Fibroblast of skin of scalp (primary cell): Measurements from ENCODE around the gene PARD6B.
"Not testable (repeated sequence)": the region's sequence is repeated elsewhere in the genome, so short reads cannot be mapped to it uniquely, and the experiment has no call there.

Experiments used
- DNase-seq: peaks from one replicate; pipeline ENCODE4 v3.0.0-alpha.2; 2013

Gene PARD6B

DNA sequence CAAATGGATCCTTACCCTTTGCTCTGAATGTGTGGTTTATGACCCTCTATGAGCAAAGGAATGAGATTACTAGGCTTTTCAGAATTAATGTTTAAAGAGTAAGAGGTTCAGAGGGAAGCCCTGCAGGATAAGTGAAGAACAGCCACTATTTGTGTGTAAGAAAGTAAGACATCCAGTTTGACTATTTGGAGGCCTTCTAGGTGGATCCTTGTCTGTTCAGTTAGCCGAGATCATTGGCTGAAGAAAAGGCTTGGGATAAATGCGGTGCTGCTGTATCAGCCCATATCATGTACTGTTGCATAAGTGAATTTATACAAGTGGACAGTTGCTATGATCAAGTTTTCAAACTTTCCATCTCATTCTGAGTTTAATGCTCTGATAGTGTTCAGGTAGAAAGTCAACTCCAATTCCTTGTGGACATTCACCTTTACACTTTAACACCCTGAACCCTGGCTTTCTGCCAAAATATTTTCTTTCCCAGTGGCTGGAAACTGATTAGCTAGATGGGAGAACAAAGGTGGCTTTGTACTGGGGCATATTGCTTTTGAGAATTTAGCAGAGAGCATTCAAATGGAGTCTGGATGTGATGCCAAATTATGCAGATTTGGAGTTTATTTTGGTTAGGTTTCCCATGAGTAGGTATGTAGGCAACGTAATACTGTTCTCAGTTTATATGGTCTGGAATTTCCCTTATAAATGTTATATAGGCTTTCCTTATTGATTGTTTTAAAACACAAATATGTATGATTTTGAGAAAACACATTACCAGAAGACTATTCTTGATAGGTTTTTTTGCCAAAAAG lies 15.0 kb downstream of the PARD6B start:
- no peak for DNase-seq

DNA sequence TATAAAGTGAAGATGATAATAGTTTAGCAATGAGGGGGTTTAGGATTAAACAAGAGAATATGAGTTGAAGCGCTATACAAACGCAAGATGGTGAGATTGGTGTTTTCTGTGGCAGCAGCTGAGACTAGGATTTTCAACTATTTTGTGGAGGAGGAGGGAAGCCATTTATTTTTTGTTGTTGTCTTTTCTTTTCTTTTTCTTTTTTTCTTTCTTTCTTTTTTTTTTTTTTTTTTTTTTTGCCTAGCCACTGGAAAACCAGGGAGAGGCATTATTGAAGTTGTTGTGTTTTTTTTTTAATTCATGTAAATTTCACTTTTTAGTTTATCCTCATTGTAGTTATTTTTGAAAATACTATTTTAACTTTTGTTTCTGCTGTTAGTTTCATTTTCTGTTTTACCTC lies 15.9 kb downstream of the PARD6B start:
- DNase-seq = no peak

DNA sequence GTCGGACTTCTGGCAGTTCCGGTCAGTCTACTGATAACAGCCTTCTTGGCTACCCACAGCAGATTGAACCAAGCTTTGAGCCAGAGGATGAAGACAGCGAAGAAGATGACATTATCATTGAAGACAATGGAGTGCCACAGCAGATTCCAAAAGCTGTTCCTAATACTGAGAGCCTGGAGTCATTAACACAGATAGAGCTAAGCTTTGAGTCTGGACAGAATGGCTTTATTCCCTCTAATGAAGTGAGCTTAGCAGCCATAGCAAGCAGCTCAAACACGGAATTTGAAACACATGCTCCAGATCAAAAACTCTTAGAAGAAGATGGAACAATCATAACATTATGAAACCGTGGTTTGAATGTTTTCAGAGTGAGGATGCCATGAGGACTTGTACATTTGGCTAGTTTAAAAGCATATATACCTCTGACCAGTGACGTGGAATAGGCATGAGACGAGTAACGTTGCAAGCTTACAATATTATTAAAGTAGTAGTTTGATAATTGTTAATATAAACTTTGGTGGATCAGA lies 18.8 kb downstream of the PARD6B start:
- no peak for DNase-seq

DNA sequence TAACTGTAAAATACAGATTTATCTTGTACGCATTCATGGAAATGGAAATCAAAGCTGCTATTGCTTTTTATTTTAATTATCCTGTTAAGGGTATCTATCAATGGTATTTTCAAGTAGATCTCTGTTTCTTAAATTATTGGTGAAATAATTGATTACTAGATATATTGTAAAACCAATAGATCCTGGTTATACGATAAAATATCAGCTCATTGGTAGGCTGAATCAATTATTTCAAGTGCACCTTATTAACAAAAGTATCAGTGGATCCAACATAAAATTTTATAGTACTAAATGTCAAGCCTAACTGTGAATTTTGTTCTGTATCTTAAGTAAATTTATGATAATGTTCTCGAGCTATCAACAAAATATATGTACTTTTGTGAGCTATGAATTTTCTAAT lies 21.8 kb downstream of the PARD6B start:
- DNase-seq = no peak

DNA sequence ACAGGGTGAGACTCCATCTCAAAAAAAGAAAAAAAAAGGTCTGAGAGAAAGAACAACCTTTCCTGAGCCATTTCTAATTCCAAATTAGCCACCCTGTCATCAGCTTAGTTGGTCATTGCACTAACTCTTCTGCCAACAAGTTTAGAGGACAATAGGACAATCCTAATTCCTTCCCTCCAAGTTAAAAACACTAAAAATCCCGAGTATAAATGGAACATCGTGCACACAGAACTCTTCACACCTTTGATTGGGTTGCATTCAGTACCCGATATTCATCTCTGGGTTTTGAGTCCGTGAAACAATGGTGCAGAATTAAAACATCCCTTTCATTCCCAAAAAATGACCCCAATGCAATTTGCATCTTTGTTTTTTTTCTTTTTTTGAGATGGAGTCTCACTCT lies 23.0 kb downstream of the PARD6B start:
- DNase-seq = no peak

DNA sequence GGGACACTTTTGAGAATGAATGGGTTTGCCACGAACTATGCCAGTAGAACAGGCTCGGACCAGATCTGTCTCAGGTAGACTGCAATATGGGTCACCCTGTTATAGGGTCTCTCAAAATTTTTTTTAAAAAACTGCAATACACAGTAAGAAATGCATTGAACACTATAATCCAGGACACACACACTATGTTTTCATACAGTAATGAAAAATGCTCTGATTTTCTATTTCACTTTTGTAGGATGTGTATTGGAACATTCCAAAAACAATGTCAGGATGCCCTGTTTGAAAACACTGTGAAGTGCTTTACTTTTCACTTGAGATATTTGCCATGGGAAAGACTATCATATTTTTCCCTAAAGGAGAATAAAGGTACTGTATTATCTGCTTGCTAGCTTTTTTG lies 25.1 kb downstream of the PARD6B start:
- DNase-seq = no peak

DNA sequence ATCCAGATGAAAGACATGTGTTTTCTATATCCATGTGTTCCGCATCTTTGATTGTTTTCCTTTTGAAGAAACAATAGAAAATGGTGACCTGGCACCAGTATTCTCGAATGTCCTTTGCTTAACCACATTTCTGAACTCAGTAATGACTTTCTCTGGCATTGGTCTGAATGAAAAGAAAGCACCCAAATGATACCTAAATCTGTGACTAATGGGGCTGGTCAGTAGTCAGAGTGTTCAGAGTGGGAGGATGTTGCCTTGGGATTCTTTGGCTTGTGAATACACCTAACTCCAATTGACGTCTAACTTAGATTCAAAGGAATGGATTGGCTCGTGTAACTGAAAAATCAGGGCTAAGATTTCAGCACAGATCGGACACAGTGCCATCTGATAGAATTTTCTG lies 27.1 kb downstream of the PARD6B start:
- DNase-seq = no peak

DNA sequence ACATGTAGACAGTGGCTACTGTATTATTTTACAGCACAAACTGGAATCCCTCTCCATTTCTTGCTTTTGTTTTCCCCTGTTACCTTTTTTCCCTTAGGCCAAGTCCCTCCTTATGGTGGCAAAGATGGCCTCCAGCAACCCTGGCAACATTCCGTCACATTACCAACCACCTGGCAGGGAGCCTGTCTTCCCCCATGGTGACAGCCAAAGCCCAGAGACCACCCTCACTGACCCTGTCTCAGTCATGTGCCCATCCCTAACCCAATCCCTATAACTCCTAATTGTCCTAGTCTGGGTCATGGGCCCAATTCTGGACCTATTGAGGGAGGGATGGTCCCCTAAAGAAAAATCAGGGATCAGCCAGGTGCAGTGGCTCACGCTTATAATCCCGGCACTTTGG lies 27.6 kb downstream of the PARD6B start:
- DNase-seq = no peak

DNA sequence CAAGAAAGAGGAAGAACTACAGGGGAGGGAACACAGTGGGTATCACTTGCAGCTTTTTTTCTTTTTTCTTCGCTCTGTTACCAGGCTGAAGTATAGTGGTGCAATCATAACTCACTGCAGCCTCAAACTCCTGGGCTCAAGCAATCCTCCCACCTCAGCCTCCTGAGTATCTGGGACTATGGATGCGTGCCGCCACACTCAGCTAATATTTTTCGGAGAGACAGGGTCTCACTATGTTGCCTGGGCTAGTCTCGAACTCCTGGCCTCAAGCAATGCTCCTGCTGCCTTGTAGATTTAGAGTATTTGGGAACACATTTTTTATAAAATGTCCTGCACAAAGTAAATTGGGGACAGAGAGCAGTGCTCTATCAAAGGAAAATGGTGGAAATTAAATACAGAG lies 28.3 kb downstream of the PARD6B start:
- DNase-seq = no peak

DNA sequence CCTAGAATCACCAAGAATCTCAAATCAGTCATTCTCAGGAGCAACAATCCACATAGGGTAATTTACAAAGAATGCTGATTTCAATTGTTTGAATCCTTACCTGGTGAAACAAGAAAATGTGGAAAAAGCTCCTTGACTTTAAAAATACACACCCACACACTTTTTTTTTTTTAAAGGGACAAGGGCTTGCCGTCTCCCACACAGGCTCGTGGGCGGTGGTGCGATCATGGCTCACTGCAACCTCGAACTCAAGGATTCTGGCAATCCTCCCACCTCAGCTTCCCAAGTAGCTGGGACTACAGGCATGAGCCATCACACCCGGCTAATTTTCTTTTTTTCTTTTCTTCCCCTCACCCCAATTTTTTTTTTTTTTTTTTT lies 30.7 kb downstream of the PARD6B start:
- DNase-seq = no peak

DNA sequence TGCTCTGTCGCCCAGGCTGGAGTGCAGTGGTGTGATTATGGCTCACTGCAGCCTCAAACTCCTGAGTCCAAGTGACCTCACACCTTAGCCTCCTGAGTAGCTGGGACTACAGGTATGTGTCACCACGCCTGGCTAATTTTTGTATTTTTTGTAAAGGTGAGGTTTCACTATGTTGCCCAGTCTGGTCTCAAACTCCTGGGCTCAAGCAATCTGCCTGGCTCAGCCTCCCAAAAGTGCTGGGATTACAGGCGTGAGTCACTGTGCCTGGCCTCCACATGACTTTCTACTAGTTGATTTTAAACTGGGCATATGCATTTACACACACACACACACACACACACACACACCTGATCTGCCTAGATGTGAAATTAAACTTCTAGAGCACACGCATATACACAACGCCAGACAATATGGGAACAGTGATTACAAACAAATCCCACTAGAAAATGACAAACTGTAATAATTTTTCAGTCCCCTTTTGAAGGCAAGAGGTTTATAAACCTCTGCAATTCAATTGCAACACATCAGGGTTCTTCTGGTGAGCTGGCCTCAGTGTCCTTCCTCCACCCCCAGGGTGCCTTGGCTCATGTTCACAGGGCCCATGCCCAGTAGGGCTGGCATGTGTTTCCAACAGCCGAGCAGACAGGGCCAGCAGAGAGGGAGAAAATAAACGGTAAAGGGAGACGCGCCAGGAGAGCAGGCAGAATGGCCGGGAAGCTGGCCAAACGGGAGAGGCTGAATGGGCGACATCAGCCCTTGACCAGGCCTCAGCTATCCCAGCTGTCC lies 31.2 kb downstream of the PARD6B start:
- DNase-seq = peak; percentile 26

DNA sequence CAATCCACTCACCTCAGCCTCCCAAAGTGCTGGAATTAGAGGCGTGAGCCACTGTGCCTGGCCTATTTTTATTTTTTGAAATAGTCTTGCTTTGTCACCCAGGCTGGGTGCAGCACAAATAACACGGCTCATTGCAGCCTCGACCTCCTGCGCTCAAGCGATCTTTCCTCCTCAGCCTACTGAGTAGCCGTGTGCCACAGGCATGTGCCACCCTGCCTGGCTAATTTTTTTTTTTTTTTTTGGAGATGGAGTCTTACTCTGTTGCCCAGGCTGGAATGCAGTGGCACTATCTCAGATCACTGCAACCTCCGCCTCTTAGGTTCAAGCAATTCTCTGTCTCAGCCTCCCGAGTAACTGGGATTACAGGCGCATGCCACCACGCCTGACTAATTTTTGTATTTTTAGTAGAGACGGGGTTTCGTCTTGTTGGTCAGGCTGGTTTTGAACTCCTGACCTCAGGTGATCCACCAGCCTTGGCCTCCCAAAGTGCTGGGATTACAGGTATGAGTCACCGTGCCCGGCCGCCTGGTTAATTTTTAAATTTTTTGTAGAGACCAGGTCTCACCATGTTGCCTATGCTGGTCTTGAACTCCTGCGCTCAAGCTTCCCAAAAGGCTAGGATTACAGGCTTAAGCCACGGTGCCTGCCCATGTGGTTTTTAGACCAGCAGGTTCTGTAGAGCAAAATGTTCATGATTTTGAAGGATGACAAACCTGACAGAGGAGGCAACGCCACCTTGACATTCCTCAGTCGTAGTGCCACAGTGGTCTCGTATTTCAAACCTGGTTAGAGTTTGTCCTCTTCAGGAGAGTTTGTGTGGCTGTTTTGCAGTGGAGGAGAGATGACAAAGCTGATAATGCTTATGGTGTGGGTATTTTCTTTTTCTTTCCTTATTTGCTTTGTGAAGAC lies 32.4 kb downstream of the PARD6B start:
- DNase-seq = not testable (repeated sequence)

DNA sequence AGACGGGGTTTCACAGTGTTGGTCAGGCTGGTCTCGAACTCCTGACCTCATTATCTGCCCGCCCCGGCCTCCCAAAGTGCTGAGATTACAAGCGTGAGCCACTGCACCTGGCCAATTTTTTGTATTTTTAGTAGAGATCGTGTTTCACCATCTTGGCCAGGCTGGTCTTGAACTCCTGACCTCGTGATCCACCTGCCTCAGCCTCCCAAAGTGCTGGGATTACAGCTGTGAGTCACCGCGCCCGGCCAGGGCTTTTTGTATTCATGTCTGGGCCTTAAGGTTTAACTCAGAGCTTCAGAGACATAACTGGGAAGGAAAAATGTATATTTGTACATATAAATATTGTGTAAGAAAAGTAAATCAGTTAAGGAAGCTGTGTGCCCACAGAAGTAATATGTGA lies 33.9 kb downstream of the PARD6B start:
- DNase-seq = not testable (repeated sequence)

DNA sequence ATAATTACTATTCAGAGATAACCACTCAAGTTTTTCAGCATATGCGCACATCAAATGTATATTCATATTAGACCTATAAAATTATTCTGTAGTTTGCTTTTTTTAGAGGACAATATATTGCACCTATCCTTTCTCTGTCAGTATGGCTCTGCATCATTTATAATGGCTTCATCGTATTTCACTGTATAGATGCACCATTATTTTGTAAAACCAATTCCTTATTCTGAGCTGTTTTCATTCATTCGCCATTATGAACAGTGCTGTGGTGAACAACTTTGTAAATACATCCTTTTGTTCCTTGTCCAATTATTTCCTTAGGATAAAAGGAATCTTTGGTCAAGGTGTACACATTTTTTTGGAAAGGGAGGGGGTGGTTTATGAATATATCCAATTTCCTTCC lies 34.3 kb downstream of the PARD6B start:
- no peak for DNase-seq

DNA sequence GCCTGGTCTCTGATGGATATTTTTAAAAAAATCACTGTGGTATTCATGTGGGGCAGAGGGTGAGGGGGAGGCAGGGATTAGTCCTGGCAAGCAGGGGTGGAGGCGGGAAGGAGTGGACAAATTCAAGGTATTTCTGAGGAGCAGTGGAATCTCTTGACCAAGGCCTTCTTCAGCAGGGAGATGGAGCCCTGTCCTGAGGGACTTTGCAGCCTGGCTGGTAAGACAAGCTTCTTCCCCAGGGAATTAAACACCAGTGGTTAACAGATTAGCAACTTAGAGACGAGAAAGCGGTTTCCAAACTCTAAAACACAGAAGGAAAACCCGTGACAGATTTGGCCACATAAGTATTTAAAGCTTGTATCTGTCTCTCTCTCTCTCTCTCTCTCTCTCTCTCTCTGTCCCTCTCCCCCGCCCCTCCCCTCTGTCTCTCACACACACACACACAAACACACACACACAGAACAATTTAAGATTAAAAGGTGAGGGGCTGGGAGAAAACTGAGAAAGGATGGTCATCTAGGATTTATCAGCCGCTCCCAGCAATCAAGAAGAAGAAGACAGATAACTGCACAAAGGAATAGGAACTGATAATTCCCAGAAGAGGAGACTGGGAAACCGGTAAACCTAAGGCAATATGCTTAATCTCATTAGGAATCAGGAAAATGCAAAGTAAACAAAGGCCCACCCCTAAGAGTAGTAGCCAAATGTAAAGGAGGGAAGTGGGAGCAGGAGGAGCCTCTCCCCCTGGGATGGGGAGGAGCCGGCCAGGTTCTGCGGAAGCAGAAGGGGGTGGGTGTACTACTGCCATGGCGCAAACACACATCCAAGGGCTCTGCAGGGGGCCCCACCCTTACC lies 35.8 kb downstream of the PARD6B start:
- DNase-seq = peak; percentile 51

DNA sequence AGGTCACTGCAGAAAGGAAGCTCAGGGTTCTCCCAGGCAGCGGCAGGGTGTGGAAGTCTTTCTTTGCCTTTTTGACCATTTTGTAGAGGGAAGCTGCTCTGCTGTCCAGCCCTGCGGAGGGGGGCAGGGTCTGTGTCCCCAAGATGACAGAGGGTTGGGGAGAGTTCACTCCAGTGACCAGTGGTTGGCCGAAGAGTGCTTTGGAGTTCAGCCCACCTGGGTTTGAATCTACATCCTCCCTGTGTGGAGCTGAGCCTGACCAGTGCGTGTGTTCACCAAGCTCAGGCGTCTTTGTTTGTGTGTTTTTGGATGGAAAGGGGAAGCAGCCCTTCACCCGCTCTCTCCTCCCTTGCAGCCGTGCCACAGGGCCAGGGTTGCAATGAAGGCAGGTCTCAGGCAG lies 37.6 kb downstream of the PARD6B start:
- not testable (repeated sequence) for DNase-seq

DNA sequence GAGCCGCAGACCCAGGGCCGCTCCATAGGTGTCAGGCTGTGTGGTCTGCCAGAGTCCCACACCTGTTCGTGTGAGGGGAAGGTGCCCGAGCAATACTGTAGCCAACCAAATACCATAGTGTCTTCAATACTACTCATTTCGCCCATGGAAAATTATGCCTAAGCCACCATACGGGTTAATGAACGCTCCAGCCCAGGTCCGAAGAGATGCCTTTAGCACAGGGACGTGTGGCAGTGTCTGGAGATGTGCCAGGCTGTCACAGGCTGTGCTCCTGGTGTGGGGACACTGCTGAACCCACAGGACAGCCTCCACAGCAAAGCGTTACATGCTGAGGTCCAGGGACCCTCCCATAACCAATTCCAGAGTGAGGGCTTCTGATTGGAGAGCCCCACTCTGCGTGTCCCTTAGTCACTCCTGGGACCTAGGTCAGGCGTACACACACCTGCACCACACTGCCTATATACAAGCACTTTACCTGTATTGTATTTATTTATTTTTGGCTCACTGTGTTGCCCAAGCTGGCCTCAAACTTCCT lies 38.2 kb downstream of the PARD6B start:
- DNase-seq = not testable (repeated sequence)

DNA sequence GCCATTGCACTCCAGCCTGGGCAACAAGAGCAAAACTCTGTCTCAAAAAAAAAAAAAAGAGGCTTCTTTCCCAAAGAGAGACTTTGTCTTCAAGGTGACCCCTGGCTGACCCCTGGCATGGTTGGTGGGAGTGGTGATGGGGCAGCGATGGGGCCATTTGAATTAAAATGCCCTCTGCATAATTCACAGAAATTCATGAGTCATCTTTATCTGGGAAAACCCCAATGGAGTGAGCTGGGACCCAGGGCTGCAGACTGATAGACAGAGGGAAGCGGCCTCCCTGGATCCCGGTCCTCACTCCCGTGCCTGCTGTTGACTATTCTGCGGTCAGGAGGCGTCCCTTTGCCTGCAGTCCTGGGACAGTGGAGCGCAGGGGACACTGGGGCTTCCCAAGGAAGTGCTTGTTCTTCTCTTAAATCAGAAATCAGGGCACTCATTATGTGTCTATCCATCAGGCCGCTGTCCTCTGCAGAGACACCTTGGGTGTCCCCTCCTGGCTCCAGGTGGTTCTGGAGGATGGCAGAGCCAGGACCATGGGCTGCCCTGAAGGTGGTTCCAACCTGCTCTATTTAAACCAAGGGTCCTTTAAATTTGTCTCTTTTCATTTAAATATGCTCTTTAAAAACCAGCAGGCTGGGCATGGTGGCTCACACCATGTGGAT lies 40.2 kb downstream of the PARD6B start:
- peak; percentile 34 for DNase-seq

DNA sequence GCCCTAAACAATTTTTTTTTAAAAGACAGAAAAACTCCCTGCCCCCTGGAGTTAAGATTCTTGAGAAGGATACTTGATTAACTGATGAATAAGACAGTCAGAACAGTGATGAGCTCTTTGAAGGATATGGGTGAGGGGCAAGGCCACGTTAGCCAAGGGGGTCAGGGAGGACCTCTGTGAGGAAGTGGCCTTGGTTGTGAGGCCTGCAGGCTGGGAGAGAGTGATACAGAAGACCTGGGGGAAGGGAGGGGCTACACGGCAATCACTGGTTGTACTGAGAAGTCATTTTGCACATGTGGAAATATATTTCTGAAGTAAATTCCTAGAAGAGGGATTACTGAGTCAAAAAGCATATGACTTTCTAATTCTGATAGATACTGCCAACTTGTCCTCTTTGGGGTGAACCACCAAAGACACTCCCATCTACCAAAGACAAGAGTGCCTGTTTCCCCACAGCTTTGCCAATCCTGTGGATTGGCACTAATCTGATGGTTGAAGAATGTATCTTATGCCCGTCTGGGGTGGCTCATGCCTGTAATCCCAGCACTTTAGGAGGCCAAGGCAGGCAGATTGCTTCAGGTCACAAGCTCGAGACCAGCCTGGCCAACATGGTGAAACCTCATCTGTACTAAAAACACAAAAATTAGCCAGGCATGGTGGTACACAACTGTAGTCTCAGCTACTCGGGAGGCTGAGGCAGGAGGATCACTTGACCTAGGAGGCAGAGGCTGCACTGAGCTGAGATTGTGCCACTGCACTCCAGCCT lies 41.2 kb downstream of the PARD6B start:
- no peak for DNase-seq

DNA sequence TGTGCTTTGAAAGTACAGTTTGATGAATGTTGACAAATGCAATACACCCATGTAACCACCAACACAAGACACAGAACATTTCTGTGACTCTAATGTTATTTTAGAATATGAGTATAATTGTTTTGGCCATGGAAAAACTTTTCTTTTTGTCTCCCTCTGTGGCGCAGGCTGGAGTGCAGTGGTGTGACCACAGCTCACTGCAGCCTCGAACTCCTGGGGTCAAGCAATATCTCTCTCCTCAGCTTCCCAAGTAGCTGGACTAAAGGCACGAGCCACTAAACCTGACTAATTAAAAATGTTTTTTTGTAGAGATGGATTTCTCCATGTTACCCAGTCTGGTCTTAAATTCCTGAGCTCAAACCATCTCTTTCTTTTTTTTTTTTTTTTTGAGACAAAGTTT lies 43.1 kb downstream of the PARD6B start:
- DNase-seq = no peak
